HEK293T (cell line): Measurements from ENCODE around the gene GSTK1.

ENCODE experiments used
- BHLHE40 ChIP-seq: fragments of 450-650 bp; IDR thresholded peaks from 2 replicates; pipeline ENCODE4 v1.6.1; 2016; ENCODE audit warnings: mild to moderate bottlenecking, moderate library complexity, borderline replicate concordance
- CTBP1 ChIP-seq: fragments of 450-650 bp; IDR thresholded peaks from 2 replicates; pipeline ENCODE4 v1.6.1; 2016; ENCODE audit warnings: borderline replicate concordance
- ELF4 ChIP-seq: fragments of 450-650 bp; IDR thresholded peaks from 2 replicates; pipeline ENCODE4 v1.6.1; 2017; ENCODE audit warnings: antibody characterized with exemption
- FOXA1 ChIP-seq: fragments of 450-650 bp; IDR thresholded peaks from 2 replicates; pipeline ENCODE4 v1.6.1; 2016; ENCODE audit warnings: mild to moderate bottlenecking
- FOXM1 ChIP-seq: fragments of 450-650 bp; IDR thresholded peaks from 2 replicates; pipeline ENCODE4 v1.6.1; 2017; ENCODE audit warnings: mild to moderate bottlenecking, borderline replicate concordance
- L3MBTL2 ChIP-seq: fragments of 450-650 bp; conservative IDR thresholded peaks from 2 replicates; pipeline ENCODE4 v1.6.1; 2016; ENCODE audit warnings: mild to moderate bottlenecking
- LEF1 ChIP-seq: fragments of 450-650 bp; IDR thresholded peaks from 2 replicates; pipeline ENCODE4 v1.6.1; 2017; ENCODE audit warnings: mild to moderate bottlenecking, borderline replicate concordance
- NFRKB ChIP-seq: fragments of 450-650 bp; IDR thresholded peaks from 2 replicates; pipeline ENCODE4 v1.6.1; 2016; ENCODE audit warnings: mild to moderate bottlenecking, moderate library complexity
- SUZ12 ChIP-seq: fragments of 450-650 bp; IDR thresholded peaks from 2 replicates; pipeline ENCODE4 v1.6.1; 2016; ENCODE audit warnings: mild to moderate bottlenecking
- TARDBP ChIP-seq: fragments of 450-650 bp; IDR thresholded peaks from 2 replicates; pipeline ENCODE4 v1.6.1; 2016
- ZNF384 ChIP-seq: fragments of 450-650 bp; IDR thresholded peaks from 2 replicates; pipeline ENCODE4 v1.6.1; 2016

GRCh38 chr7:143304938-143305337 is 41.7 kb downstream of the GSTK1 start:
- no peak for TF ChIP-seq FOXM1
- no peak for TF ChIP-seq BHLHE40
- TF ChIP-seq TARDBP, result no peak
- TF ChIP-seq CTBP1, result no peak
- TF ChIP-seq SUZ12, result no peak
- no peak for TF ChIP-seq L3MBTL2
- no peak for TF ChIP-seq LEF1
- TF ChIP-seq ELF4, result no peak
- no peak for TF ChIP-seq ZNF384
- TF ChIP-seq FOXA1, result no peak
- no peak for TF ChIP-seq NFRKB
